HFFc6 (cell line): ENCODE results near the gene DEK. TPM values are rescaled to one million over a fixed set of nuclear protein-coding genes. Genes with fewer than 3 reads are reported as not detected.

Source experiments
- DNase-seq: peaks from one replicate; pipeline ENCODE4 v3.0.0-alpha.2; 2018
- H3K27ac Mint-ChIP-seq: 2 replicates; pipeline ENCODE4 v1.8.0; 2020; ENCODE audit warnings: mild to moderate bottlenecking, mixed read lengths
- H3K27me3 Mint-ChIP-seq: 2 replicates; pipeline ENCODE4 v1.8.0; 2021; ENCODE audit warnings: mild to moderate bottlenecking, moderate library complexity, mixed read lengths; ENCODE audit not compliant: insufficient read depth
- H3K36me3 Mint-ChIP-seq: 2 replicates; pipeline ENCODE4 v1.8.0; 2021; ENCODE audit warnings: low read depth, mixed read lengths
- H3K4me1 Mint-ChIP-seq: 2 replicates; pipeline ENCODE4 v1.8.0; 2020; ENCODE audit warnings: low read depth, mixed read lengths
- H3K4me3 Mint-ChIP-seq: 2 replicates; pipeline ENCODE4 v1.8.0; 2020; ENCODE audit warnings: mild to moderate bottlenecking, moderate library complexity, mixed read lengths
- H3K9me3 Mint-ChIP-seq: 2 replicates; pipeline ENCODE4 v1.8.0; 2020; ENCODE audit warnings: mild to moderate bottlenecking, mixed read lengths
- total RNA-seq, 6 experiments: library from RNA; stranded (reverse); fragmentation: NEBNext Ultra II Directional; extraction: Animal tissue kit (Norgen Biotek cat#: 25700); gene quantifications; 2 replicates in 1 of 6; 3 replicates in 5 of 6; pipeline ENCODE4 v1.2.3, GENCODE V29; 2021
- TF ChIP-seq, protein P1 (sequence below): fragments of 200-600 bp; sonication (generic); IDR thresholded peaks from 2 replicates; pipeline ENCODE4 v1.5.0; 2021; ENCODE audit warnings: antibody characterized with exemption, mild to moderate bottlenecking

Gene DEK
- total RNA-seq, 6 experiments from 2014 or later, result 76.7 to 144 (median 132) TPM

DNA sequence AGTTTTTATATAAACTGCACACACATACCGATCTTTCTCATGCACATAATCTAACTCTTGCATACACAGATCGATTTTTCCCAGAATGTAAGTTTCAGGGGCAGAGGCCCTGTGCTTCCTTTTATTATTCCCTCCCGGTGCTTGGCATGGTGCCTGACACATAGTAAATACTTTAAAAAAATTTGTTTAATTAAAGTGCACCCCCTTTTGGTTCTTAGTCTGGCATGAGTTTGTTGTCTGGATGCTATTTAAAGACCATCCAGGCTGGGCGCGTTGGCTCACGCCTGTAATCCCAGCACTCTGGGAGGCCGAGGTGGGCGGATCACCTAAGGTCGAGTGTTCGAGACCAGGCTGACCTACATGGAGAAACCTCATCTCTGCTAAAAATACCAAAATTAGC, 5.4 kb upstream of the DEK start:
- no peak overlapping the region for H3K27ac Mint-ChIP-seq
- no peaks in the 10 kb centered on the region; the same call in none of the 2 replicates for H3K36me3 Mint-ChIP-seq
- peaks cover 9% of the 10 kb centered on the region for H3K4me1 Mint-ChIP-seq
- no peak for DNase-seq
- no peaks in the 10 kb centered on the region; the same call in 1 of the 2 replicates for H3K9me3 Mint-ChIP-seq
- no peak overlapping the region for H3K4me3 Mint-ChIP-seq
- peaks cover 6% of the 10 kb centered on the region for H3K27me3 Mint-ChIP-seq
- TF ChIP-seq, protein P1, sequence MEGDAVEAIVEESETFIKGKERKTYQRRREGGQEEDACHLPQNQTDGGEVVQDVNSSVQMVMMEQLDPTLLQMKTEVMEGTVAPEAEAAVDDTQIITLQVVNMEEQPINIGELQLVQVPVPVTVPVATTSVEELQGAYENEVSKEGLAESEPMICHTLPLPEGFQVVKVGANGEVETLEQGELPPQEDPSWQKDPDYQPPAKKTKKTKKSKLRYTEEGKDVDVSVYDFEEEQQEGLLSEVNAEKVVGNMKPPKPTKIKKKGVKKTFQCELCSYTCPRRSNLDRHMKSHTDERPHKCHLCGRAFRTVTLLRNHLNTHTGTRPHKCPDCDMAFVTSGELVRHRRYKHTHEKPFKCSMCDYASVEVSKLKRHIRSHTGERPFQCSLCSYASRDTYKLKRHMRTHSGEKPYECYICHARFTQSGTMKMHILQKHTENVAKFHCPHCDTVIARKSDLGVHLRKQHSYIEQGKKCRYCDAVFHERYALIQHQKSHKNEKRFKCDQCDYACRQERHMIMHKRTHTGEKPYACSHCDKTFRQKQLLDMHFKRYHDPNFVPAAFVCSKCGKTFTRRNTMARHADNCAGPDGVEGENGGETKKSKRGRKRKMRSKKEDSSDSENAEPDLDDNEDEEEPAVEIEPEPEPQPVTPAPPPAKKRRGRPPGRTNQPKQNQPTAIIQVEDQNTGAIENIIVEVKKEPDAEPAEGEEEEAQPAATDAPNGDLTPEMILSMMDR, result no peak

DNA sequence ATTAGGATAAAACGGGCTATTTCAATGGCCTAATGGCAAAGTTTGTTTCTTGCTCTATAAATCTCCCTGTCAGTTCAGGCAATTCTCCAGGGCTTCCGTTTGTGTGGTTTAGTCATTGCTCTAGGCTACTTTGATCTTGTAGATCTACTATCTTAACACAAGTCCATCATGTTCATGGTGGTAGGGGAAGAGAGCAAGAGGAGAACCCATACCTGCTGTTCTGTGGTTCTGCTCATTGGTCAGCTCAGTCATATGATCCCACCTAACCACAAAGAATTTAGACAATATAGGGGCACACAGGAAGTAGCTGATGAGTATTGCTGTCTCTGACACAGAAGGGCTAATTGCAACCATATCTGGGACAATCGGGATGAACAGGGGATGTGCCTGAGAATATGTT, 4.9 kb upstream of the DEK start:
- no peaks in the 10 kb centered on the region; the same call in none of the 2 replicates for H3K36me3 Mint-ChIP-seq
- DNase-seq, result peak; percentile 69
- H3K27ac Mint-ChIP-seq, result no peak overlapping the region
- H3K4me3 Mint-ChIP-seq, result no peak overlapping the region
- peaks cover 3% of the 10 kb centered on the region for H3K27me3 Mint-ChIP-seq
- TF ChIP-seq, protein P1, result no peak
- H3K4me1 Mint-ChIP-seq, result peaks cover 10% of the 10 kb centered on the region
- H3K9me3 Mint-ChIP-seq, result no peaks in the 10 kb centered on the region; the same call in 1 of the 2 replicates

DNA sequence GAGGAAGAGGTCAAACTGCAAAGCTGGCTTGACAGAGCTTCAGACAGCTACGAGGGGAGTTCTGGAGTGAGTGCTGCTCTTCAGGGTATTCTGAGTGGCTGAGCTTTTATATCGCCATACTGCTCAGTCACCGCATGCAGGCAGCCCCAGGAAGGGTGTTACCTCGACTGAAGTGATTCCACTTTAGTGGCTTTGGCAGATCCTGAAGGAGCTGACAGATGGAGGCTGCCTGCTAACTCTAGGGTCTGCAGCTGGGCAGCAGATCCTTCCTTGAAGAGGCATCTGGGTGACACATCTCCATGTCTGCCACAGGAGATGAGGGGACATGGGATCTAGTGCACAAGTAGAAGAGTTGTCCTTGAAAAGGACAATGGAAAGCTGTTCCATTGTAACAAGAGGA, 3.7 kb upstream of the DEK start:
- Mint-ChIP-seq H3K4me1 (peaks cover 10% of the 10 kb centered on the region), H3K36me3 (peaks cover 8% of the 10 kb centered on the region), H3K27ac (no peak overlapping the region), H3K9me3 (no peaks in the 10 kb centered on the region; the same call in 1 of the 2 replicates), H3K4me3 (no peak overlapping the region), H3K27me3 (peaks cover 2% of the 10 kb centered on the region)
- TF ChIP-seq, protein P1, result no peak
- no peak for DNase-seq

DNA sequence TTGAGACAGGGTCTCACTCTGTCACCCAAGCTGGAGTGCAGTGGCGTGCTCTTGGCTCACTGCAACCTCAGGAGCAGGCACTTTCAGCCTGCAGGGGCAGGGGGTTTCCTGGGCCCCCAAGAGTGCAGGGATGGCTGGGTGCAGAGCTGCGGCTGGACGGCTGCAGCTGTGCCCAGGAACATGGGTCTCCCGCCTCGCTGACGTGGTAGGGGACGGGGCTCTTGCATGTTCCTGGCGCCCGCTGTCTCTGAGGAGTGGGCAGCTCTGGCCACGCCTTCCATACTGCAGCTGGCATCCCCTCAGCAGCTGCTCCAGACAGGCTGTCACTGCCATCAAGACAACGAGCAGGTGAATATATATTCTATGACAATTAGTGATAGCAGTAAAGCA, 2.2 kb upstream of the DEK start:
- H3K9me3 Mint-ChIP-seq, result no peaks in the 10 kb centered on the region; the same call in 1 of the 2 replicates
- peaks cover 24% of the 10 kb centered on the region for H3K4me1 Mint-ChIP-seq
- H3K27ac Mint-ChIP-seq, result no peak overlapping the region
- no peak for DNase-seq
- no peak overlapping the region for H3K4me3 Mint-ChIP-seq
- H3K27me3 Mint-ChIP-seq, result peaks cover 2% of the 10 kb centered on the region
- peaks cover 21% of the 10 kb centered on the region for H3K36me3 Mint-ChIP-seq
- TF ChIP-seq, protein P1, result no peak

DNA sequence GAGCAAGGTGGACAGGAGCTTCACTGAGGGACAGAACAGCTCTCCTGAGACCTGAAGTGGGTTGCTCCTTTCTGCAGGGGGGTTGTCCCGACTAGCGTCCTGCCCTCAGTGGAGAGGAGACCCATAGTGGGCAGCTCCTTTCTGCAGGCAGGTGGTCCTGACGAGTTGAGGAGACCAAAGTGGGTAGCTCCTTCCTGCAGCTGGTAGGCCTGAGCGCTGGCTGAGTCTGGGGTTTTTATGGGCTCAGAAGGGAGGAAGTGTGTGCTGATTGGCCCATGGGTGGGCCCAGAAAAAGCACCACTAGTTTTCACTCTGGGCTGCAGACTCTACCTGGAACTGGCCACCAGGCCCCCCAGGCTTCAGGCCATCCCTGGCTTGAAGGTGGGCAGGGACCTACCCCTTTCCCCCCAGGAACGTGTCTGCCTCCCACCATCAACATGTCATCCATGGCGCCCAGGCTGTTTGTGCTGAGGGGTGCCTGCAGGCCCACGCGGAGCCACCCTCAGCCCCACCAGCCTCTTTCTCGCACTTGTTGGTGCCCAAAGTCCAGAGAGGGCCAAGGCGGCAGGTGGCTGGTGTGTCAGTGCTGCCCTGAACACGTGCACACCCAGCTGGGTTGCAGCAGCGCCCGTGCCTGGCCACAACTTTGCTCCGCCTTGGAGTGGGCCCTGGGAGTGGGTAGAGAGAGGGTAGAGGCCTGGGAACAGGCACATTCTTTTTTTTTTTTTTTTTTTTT, 1.6 kb upstream of the DEK start:
- no peak overlapping the region for H3K27ac Mint-ChIP-seq
- no peaks in the 10 kb centered on the region; the same call in 1 of the 2 replicates for H3K9me3 Mint-ChIP-seq
- no peak for DNase-seq
- peaks cover 2% of the 10 kb centered on the region for H3K27me3 Mint-ChIP-seq
- peaks cover 30% of the 10 kb centered on the region for H3K4me1 Mint-ChIP-seq
- TF ChIP-seq, protein P1, result no peak
- H3K4me3 Mint-ChIP-seq, result peak overlapping the region; percentile 97; the same call in 1 of the 2 replicates
- peaks cover 22% of the 10 kb centered on the region for H3K36me3 Mint-ChIP-seq
